ENCODE results near the gene COL25A1.
"Not testable (repeated sequence)": the region's sequence is repeated elsewhere in the genome, so short reads cannot be mapped to it uniquely, and the experiment has no call there.

Gene COL25A1

DNA sequence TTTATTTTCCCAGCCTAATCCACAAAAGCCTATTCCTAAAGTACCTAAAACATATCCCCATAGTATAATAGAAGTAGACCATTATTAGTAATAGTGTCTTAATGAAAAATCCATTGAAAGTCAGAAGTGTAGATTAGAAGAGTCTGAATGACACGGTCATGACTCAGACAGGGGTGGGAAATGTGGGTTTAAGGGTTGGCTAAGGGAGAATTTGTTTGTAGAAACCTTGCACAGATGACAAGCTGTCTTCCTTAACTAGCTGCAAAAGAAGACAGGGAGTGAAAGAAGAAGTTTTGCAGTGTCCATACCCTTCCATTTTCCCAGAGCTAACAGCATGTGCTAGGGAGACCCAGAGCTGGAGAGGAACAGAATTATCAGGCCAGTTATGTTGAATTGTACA is 296.9 kb downstream of the COL25A1 start:
- DNase-seq = peak; percentile 21 to 60 (median 22)

- DNase-seq = no peak
These were observed 298.0 kb downstream of the COL25A1 start for GRCh38 chr4:109004418-109004817.

GRCh38 chr4:109003964-109004363 is 298.5 kb downstream of the COL25A1 start:
- DNase-seq = no peak

GRCh38 chr4:108991551-108992328 is 310.7 kb downstream of the COL25A1 start:
- DNase-seq = no peak

DNA sequence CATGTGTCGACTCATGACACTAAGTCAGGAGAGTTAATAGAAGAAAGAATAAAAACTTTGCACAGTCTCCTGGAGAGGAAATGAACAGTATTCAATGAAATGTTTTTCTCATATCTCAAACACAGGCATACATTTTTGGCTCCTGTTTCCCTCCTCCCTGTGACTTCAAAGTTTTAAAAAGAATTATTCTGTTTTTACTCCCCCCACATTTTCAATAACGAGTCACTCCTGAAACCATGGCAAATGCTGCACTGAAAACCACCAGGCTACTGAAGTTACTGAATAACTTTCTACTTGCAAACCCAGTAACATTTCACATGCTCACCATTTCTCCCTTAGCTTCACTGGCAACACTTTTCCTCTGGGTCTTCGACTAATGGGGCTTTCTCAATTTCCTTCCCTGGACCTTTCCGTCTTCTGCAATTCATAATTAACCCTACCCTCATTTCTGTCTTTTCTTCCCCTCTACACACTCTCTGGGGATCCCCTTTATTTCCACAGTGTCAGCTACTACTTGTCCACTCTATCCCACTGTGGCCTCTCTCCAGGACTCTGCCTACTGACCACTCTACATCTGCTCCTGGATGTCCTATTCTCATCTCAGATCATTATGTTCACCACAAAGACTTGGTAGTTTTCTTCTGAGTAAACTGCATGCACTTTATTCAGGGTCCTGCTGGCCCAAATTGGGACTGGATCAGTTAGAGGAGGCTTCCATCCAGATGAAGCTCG is 313.8 kb downstream of the COL25A1 start:
- no peak for DNase-seq

DNA sequence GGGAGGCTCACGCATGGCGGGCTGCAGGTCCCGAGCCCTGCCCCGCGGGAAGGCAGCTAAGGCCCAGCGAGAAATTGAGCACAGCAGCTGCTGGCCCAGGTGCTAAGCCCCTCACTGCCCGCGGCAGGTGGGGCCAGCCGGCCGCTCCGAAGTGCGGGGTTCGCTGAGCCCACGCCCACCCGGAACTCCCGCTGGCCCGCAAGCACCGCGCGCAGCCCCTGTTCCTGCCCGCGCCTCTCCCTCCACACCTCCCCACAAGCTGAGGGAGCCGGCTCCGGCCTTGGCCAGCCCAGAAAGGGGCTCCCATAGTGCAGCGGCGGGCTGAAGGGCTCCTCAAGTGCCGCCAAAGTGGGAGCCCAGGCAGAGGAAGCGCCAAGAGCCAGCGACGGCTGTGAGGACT is 318.0 kb downstream of the COL25A1 start:
- DNase-seq = not testable (repeated sequence)

GRCh38 chr4:108982402-108983185 is 319.9 kb downstream of the COL25A1 start:
- no peak for DNase-seq

- no peak for DNase-seq
These were observed 321.8 kb downstream of the COL25A1 start for GRCh38 chr4:108980455-108981239.

- DNase-seq = no peak
These were observed 322.7 kb downstream of the COL25A1 start for GRCh38 chr4:108979759-108980158.

DNA sequence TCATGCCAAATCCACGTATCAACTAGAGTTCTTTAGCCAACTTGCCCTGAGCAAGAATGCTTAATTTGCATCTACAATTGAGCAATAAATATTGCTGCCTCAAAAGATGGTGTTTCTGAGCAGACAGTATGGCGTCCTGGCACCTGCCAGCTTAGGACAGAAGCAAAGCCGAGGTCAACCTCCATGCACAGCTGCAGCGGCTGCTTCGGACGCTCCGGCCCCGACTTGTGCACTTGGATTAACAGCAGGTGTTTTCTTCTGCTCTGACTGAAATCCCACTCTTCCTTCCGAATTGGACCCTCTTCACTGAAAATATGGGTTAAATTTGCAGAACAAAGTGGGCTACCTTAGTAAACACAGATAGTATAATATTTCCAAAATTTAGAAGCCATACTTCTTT is 324.4 kb downstream of the COL25A1 start:
- DNase-seq = no peak

- DNase-seq = no peak
These were observed 329.7 kb downstream of the COL25A1 start for GRCh38 chr4:108972613-108973283.

DNA sequence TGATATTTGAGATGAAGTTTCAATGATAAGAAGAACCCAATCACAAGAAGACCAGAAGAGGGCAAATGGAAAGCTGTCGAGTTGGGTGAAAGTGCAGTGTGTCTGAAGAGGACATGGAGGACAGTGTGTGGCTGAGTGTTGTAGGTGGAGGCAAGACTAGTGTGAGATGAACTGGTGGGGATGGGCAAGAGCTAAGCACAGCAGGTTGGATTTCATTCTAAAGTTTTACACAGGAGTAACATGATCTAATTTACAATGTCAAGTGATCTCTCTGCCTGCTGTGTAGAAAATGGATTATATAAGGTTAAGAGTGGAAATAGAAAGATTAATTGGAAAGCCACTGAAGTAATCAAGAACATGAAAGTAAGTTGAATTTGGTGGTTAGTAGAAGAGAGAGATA is 331.0 kb downstream of the COL25A1 start:
- DNase-seq = no peak

DNA sequence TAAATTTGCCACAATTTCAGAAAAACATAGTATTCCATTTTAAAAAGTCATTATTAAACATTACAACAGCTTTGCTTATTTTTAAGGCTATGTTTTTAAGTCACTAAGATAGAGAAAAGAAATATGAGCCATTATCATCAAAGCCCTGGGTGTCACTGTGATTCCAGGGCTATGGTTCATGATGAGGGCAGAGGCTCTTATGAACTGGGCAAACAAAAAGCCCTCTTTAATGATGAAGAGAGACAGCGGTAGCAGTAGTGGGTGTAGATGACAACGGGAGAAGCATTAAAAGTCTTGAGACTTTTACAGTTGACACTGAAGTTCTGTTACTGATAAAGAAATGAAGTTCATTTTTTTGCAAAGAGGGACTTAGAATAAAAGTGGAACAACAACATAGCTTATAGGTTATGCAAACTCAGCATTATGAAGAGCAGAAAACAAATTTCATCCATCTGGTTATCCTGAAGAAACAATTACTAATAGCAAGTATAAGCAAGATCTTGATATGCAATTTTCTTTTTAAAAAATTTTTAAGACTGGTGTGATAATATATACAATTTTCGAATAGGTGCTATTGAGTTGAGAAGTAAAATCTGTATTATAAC is 336.9 kb downstream of the COL25A1 start:
- no peak for DNase-seq

GRCh38 chr4:108965016-108965415 is 337.4 kb downstream of the COL25A1 start:
- no peak for DNase-seq

GRCh38 chr4:108963910-108964309 is 338.5 kb downstream of the COL25A1 start:
- DNase-seq = no peak

DNA sequence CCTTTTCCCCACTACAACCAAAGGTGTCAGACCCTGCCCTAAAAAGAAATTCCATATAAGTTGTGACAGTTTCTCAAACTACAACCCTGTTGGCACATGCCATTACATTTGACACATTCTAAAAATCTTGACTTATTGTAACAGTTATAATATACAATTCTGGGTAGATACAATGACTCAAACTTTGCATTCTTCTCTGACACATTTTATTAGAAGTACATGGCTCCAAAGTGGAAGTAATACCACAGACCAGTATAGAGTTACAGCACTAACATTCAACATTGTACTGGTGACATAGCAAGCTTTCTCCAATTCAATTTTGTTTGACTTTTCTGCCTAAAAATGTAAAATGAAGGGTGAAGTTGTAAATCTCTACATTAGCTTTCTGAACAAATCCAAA is 343.0 kb downstream of the COL25A1 start:
- no peak for DNase-seq

DNA sequence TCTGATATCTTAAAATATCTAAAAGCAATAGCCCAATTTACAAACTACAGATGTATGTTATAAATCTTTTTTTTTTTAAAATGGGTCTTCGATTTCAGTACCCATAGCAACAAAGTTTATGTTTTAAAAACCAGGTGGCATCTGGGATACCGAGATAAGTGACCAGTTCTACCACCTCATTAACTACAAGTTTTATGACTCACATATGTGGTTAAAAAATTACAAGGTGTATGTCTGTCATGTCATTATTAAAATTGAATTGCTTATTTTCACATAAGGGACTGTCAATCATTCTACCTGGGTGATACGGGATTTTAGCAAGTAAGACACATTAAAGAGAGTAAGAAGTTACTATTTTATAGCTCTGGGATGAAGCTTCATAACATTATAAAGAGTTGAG is 347.6 kb downstream of the COL25A1 start:
- no peak for DNase-seq

- DNase-seq = no peak
These were observed 348.5 kb downstream of the COL25A1 start for GRCh38 chr4:108953941-108954340.

DNA sequence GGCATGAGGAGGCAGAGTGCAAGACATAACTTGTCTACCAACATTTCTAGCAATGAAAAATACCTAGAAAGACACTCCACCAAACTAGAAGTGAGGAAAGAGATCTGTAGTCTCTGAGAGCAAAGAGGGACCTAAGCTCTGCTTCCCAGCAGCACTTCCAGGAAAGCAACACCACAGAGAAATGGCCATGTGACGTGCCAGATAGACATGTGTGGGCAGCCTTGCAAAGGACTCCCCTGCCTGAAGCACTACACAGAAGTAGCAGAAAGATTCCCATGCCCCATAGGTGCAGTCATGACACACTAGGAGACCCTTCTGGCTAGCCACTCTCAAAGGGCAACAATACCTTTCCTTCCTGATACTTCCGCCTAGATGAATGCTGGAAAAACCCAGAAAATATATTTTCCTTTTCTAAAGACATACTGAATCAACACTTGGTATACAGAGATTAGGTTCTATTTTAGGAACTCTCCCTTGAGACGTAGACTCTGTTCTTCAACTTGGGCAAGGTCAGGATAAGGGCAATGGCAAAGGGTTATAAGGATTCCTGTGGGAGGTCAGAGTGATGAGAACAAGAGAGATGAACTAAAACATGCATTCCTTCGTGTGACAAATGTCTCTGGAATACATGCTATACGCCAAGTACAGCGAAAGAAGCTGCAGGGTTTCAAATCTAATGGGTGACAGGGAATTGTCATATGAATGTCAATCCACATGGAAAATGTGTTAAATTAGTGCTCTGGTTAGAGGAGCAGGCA is 352.1 kb downstream of the COL25A1 start:
- no peak for DNase-seq

- no peak for DNase-seq
These were observed 354.9 kb downstream of the COL25A1 start for GRCh38 chr4:108947526-108947925.

- DNase-seq = no peak
These were observed 356.2 kb downstream of the COL25A1 start for GRCh38 chr4:108946237-108946636.

Data from suppressor macrophage treated with lipopolysaccharide for 1 hour (primary cell).